Left hindlimb (tissue), 1 donor: Measurements from ENCODE around the gene SAG.

Experiments used
- DNase-seq: peaks from one replicate; pipeline ENCODE4 v3.0.0-alpha.2; 2018

The SAG gene

DNA sequence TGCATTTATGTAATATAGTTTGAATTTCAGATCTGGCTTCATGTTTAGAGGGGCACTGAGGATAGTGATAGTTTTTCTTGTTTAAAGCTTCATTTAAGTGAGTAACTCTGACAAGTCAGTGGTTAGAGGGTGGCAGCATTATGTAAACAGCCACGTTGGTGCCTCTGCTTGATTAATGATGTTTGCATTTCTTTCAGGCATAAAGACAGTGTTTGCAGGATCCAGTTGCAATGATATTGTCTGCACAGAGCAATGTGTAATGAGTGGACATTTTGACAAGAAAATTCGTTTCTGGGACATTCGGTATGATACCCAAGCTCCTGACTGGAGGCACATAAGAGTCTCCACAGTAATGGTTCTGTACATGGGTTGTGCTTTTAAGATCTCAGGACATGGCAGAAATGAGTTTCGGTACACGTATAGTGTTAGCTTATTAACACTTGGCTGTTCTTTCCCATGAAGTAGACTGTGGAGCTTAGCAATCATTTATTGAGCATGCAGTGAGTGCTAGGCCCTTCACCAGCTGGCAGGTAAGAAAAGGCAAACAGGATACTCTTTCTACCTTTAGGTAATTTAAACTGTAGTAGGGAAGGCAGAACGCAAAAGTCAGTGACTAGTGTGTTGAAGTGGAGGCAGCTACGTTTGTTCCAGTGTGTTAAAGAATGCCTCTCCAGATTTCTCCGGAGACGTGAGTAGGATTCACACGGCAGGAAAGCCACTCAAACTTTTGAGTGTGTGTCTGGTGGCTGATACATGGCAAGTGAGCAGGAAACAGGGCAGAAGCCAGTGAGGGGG, 17.4 kb upstream of the SAG start:
- DNase-seq: no peak

GRCh38 chr2:233295891-233296290, 11.7 kb upstream of the SAG start:
- no peak for DNase-seq

GRCh38 chr2:233297076-233297475, 10.5 kb upstream of the SAG start:
- DNase-seq: no peak

DNA sequence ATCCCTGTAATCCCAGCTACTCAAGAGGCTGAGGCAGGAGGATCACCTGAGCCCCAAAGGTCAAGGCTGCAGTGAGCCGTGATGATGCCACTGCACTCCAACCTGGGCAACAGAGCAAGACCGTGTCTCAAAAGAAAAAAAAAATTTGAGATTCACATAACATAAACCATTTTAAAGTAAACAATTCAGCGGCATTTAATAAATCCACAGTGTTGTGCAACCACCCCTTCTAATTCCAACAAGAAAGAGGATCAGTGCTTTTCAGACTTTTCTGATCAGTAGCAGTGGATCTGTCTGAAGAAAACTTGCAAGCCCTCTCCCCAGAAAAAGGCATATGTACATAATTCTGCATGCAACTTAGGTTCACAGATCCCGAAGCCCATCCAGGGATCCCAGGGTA, 7.2 kb upstream of the SAG start:
- DNase-seq: no peak

- no peak for DNase-seq
Measured at GRCh38 chr2:233301248-233301647, 6.4 kb upstream of the SAG start.

- DNase-seq: no peak
Measured at GRCh38 chr2:233301811-233302210, 5.8 kb upstream of the SAG start.

DNA sequence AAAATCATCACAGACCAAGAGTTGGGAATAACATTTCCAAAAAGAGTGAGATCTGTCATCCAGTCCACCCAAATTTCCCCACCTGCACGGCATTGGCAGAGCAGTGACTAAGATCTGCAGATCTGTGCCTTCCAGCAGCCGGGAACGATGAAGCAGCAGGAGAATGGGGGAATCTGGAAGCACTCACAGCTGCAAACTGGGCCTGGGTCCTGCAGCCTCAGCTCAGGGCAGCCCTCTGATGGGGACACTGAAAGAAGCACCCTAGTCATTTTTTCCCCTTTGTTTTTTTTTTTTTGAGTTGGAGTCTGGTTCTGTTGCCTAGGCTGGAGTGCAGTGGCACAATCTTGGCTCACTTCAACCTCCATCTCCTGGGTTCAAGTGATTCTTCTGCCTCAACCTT, 4.4 kb upstream of the SAG start:
- no peak for DNase-seq

- no peak for DNase-seq
Measured at GRCh38 chr2:233311241-233311926, 3.8 kb downstream of the SAG start.

DNA sequence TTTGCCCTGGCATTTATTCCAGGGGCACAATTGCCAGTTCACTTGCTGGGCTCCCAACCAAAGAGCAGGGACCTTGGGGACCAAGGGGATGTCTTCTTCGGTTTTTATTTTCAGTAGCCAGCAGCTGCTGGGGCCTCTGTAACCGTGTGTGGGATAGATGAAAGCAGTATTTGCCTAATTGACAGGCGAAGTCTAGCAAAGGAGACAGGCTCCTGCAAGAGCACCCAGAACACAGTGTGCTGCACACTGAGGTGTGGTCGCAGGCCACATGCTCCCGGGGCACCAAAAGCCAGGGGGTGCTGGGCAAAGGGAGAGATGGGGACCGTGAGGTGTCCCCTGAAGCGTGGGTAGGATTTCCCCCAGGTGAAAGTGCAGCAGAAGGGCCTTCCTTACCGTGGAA, 5.3 kb downstream of the SAG start:
- DNase-seq: no peak

GRCh38 chr2:233314180-233314925, 6.7 kb downstream of the SAG start:
- no peak for DNase-seq

DNA sequence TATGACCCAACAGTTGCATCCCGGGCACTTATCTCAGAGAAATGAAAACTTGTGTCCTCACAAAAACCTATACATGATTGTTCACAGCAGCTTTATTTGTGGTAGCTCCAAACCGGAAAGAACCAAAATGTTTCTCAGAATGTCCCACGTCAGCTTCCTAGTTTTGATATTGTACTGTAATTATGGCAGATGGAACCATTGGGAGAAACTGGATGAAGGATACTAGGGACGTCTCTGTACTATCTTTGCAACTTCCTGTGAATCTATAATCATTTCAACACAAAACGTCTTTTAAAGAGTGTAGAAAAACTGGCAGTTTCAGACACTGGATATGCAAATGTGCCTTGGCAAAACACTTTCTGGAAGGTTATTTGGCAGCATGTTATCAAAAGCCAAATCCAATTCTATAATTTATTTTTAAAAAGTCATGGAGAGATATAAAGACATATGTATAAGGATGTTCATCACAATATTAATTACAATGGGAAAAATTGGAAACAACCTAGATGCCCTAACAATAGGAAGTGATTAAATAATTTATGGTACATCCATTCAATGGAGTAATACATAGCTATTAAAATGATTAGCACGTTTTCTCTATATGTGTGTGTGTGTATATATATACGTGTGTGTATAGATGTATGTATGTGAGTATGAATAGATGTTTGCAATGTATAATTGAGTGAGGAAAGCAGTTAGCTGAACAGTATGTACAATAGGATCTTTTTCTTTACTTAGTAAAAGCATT, 9.8 kb downstream of the SAG start:
- DNase-seq: no peak

GRCh38 chr2:233319256-233319655, 11.6 kb downstream of the SAG start:
- no peak for DNase-seq

DNA sequence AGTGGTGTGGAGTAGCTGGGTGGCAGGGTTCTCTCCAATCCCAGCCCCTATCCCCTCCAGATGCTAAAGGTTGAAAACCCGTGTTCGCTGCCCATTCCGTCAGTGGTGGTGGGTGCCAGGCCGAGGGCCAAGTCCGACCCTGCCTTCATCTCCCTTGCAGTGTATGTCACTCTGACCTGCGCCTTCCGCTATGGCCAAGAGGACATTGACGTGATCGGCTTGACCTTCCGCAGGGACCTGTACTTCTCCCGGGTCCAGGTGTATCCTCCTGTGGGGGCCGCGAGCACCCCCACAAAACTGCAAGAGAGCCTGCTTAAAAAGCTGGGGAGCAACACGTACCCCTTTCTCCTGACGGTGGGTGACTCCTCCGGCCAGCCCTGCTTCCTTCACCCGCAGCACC, 12.9 kb downstream of the SAG start:
- no peak for DNase-seq

DNA sequence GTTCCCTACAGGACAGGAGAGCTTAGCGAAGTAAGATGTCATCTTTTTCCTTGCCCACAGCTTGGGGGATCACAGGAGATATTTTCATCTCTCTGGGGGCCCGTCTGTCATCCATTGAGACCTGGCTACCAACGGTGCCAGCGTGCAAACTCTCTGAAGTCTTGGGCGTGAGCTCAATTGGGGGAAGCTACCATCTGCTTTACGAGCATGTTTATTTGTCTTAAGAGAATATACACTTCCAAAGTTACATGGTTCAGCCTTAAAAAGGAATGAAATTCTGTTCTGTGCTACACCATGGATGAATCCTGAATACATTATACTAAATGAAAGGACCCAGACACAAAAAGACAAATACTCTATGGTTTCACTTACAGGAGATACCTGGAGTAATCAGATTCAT, 13.6 kb downstream of the SAG start:
- no peak for DNase-seq

- DNase-seq: no peak
Measured at GRCh38 chr2:233323851-233324250, 16.2 kb downstream of the SAG start.

- DNase-seq: no peak
Measured at GRCh38 chr2:233325256-233325655, 17.6 kb downstream of the SAG start.

- no peak for DNase-seq
Measured at GRCh38 chr2:233325814-233326213, 18.2 kb downstream of the SAG start.

DNA sequence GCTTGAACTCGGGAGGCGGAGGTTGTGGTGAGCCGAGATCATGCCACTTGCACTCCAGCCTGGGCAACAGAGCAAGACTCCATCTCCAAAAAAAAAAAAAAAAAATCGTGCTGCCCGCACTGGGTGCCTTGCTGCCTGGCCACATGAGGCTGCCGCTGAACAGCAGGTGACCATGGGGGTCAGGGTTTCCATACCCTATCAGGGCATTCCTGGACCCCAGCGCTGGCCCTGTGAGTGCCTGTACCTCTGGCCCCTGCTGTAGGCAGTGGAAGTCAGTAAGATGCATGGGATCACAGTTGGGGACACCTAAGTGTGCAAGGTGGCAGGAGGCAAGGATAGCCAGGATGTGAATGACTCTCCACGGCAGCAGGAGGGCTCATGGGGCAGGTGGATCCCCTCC, 18.9 kb downstream of the SAG start:
- DNase-seq: no peak

GRCh38 chr2:233328922-233329321, 21.3 kb downstream of the SAG start:
- no peak for DNase-seq

DNA sequence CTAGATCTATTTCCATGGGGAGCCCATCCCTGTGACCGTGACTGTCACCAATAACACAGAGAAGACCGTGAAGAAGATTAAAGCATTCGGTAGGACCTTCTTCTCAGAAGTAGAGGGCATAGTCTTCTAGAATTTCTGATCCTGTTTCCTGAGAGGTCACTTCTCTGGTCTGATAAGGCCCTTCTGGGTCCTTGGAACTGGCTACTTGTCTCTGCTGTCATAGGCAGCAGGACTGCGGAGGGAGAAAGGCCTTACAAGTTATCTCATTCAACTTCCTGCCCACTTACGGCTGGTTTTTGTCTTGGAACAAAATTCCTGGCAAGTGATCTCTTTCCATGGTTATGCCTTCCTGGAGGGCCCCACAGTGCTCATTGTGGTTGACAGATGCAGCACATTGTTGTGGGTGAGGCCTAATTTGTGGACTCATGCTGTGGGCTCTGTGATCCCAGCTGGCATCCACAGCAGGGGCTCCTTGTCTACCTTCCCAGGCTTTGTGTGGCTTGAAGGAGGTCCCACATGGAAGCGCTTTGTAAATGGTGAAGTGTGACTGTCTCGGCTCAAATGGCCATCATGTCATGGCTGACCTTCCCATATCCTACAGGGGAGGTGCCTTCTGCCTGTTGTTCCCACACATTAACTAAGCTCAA, 22.0 kb downstream of the SAG start:
- DNase-seq: no peak

DNA sequence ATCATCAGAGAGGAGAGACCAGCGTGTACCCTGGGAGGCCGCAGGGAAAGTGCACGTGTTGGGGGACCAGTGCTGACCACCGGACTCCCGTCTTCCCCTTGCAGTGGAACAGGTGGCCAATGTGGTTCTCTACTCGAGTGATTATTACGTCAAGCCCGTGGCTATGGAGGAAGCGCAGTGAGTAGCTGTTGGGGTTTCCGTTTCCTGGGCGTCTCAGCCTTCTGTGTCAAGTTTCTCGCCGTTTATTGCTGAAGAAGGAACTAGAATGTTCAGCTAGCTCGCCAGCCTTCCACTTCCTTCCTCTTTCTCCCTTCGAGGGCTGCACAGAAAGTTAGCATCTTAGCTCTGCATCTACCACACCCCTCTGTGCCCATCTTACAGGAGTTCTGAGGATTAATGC, 23.9 kb downstream of the SAG start:
- DNase-seq: no peak

- no peak for DNase-seq
Measured at GRCh38 chr2:233332125-233332524, 24.5 kb downstream of the SAG start.

- DNase-seq: no peak
Measured at GRCh38 chr2:233334915-233335314, 27.3 kb downstream of the SAG start.
